SK-N-MC (cell line): Measurements from ENCODE around the gene CNOT11.

Source experiments
- EZH2 ChIP-seq: fragments of 200-600 bp; sonication (generic); IDR thresholded peaks from one replicate; pipeline ENCODE4 v1.6.1; 2017; ENCODE audit warnings: antibody characterized with exemption
- POLR2AphosphoS5 ChIP-seq: IDR thresholded peaks from 2 replicates; pipeline ENCODE4 v1.6.1; 2012; ENCODE audit warnings: mild to moderate bottlenecking, low read depth, low read length, borderline replicate concordance

DNA sequence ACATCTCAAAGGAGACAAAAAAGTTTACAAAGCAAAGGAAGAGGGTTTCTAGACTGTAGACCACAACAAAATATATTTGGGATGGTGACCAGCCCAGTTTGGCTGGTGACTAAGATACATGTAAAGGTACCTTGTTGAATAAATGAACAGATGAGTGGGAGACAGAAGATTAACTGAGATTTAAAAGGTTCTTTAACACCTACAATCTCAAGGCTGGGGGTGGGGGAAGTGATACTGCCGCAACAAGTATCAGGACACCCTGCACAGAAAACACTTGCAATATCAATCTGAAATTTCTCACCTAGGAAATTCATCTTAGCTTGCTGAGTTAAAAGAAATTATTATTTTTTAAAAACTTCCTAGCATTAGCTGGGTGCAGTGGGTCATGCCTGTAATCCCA, 47.5 kb downstream of the CNOT11 start:
- TF ChIP-seq EZH2 (no peak), POLR2AphosphoS5 (no peak)
